Stimulated activated CD4-positive, alpha-beta T cell treated with anti-CD3 and anti-CD28 coated beads, Interleukin-4, amount 100 ng/mL, for 1 hour (primary cell): ENCODE results near the gene NMT1.
A peak's percentile ranks its signal among the peaks of the same experiment; 100 is the strongest.

Source experiments
- DNase-seq: peaks from one replicate; pipeline ENCODE4 v3.0.0-alpha.2; 2020

NMT1 gene

DNA sequence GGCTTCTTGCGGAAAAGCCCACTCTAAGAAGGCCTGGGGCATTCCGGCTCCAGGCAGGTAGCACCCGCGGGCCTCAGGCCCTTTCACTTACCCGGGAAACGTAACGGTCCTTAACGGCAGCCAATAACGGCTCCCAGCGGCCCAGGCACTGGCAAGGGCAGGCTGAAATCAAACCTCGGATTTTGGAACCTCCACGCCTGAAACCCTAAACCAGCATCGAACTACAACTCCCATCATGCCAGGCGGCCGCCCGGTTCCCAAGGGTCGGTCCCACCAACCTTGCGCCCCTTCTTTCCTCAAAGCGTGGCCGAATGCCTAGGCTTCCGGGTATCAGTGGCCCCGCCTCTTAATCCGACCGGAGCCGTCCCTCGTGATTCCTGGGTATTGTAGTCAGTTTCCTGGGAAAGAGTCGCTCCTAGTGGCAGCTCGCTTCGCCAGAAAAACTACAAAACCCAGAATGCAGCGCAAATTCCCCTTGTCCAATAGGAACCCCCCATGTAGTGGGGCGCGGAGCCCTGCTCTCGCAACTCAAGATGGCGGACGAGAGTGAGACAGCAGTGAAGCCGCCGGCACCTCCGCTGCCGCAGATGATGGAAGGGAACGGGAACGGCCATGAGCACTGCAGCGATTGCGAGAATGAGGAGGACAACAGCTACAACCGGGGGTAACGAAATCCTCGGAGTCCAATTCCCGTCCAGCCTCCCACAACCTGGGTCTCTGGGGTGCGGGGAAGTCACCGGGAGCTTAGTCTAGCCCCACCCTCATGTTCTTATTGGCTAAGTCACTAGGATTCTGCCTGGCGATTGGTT lies at the start of gene NMT1:
Gene NMT1, plus strand, starts transcription at position 521 of the 809 bp plus-strand sequence. Its CDS starts 13 bp downstream, at position 534.
- DNase-seq = peak; percentile 93

DNA sequence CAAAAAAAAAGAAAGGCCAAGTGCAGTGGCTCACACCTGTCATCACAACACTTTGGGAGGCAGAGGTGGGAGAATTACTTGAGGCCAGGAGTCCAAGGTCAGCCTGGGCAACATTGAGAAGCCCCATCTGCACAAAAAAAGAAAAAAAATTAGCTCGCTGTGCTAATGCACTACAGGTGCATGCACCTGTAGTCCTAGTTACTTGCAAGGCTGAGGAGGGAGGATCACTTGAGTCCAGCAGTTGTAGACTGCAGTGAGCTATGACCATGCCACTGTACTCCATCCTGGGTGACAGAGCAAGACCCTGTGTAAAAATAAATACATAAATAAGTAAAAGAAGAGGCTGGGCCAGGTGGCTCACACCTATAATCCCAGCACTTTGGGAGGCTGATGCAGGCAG lies 49.4 kb upstream of the NMT1 start:
- no peak for DNase-seq

DNA sequence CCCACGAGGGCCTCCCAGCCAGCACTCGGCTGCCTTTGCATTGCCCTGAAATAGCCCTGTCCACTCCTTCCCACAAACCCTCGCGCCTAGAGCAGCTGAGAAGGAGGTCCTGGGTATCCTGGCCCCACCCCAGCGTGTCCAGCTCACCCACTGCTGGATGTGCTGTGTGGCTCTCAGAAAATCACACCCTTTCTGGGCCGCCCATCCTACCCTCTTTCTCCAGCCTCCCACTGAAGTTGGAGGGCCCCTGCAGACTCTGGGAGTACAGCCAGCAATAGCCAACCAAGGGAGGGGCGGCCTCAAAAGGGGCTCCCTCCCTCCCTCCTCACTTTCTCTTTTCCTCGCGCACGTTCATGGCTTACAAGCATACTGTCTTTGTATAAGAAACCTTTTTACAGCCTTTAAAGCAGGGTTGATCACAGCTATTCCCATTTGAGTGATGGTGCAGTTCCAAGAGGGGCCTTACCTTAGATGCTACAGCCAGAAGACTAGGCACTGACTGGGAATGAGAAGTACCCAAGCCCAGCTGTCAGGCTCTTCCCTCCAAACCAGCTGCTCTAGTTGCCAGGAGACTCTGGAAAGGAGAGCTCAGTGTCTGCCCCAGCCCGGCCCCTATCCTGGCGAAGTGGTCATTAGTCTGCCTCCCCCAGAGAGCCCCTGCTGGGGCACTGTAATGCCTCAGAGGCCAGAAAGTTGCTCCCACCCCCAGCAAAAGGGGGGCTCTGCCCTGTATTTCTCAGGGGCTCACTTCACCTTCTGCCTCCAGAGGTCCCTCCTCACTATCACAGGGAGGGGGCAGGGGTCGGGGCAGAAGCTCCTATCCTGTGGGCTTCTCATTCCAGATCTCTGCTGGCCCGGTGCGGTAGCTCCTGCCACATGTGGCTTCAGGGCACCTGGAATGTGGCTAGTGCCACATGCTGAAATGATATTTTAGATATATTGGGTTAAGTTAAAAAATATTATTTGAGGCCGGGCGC lies 47.8 kb upstream of the NMT1 start:
- no peak for DNase-seq

DNA sequence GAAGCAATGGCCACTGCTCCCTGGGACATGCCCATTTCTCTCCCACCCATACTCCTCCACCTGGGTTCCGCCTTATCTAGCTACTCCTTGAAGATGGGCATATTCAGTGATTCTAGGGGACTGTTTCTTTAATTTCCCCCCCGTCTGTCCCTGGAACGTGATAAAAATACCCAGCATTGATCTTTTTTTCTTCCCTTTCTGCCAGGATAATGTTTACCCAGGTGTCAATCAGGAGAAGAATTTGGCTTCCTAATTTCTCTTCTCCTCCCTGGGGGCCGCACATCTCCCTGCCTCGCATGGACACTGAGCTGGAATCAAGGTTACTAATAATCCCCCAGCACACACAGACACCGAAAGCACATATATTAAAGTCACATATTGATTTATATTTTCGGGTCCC lies 44.9 kb upstream of the NMT1 start:
- DNase-seq = no peak

DNA sequence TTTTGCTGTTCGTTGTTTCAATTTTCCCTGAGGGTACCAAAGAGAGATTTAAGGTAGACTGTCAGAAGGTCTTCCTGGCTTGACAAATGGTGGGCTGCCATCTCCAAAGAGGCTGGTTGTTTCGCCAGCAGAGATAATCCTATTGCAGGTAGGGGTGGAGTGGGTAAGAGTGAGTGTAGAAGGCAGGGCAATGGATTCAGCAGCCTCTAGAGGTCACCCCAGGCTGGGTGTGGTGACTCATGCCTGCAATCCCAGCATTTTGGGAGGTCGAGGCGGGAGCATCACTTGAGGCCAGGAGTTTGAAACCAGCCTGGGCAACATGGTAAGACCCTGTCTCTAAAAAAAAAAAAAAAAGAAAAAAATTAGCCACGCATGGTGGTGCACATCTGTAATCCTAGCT lies 44.3 kb upstream of the NMT1 start:
- DNase-seq = no peak

DNA sequence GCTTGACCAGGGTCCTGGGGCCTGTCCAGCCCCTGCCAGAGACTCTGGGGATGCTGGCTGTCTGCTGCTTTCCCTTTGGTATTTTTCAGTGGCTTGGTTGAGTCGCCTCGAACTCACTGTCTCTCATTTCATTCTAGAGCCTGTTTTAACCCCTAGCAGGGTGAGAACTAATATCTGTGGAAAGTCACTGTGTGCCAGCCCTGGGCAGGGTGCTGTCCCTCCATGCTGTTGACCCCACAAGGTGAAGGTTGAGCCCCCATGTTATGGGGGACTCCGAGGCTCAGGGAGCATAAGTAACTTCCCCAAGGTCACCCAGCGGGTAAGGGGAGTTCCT lies 42.6 kb upstream of the NMT1 start:
- no peak for DNase-seq

DNA sequence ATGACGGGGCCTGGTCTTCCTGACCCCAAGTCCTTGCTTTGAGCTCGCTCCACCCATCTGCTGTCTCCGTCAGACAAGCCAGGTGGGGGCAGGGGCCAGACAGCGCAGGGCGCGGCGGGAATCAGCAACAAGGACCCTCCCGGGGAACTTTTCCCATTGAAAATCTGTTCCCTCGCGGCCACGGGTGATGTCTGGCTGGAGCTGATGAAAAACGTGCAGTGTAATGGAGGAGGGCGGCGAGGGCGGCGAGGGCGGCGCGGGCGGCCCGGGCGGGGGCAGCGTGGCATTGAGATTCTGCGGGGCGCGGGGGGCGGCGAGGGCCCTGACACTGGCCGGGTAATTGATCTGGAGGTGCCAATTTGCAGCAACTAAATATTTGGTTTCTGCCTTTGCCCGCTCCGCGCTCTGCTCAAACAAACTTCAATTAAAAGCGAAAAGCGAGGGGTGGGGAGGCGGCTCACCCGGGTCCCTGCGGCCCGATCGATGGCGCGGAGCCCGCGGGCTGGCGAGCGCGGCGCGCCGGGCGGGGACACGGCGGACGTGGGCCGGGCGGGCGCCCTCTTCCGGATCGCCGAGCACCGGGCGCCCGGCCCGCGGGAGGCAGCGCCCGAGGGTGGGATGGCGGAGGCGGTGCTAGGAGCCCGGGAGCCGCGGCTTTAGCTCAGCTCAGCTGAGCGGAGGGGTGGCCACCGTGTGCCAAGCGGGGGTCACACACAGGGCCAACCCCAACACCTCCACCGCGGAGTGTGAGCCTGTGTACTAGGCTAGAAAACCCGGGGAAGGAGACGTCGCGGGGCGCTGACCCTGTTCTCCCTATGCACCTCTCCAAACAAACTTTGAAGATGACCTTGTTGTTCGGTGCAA lies 42.0 kb upstream of the NMT1 start:
- DNase-seq = peak; percentile 40

DNA sequence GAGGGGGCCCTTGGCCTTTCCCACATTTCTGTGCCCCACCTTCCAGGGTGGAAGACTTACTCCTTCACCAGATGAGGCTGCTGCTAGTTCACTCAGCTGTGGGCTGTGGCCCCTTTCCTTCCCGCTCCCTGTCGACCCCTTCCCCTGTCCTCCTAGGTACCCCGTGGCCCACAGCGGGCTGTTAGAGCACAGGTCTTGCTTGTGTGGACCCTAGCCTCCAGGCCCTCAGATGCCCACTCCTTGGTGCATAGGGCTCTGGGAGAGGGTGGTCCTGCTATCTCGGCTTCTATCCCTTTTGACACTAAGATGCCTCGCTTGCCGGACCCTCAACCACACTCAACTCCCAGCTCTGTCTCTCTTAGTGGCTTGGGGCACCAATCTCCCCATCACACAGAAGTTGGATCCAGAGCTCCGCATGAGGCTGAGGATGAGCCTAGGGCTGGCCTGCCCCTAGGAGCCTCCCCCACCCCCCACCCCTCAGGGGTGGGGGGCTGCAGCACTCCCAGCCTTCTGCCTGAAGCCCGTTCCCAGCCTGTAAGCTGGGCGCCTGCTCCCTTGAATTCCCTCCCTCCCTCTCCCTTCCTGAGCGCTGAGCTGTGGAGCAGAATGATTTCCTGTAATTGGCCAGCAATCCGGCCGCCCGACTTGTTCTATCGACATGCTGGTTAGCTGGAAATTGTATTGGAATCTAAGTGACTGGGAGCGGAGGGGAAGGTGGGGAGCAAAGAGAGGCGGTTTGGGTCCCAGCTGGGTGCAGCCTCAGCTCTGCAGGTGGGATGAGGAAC lies 40.6 kb upstream of the NMT1 start:
- DNase-seq = no peak

DNA sequence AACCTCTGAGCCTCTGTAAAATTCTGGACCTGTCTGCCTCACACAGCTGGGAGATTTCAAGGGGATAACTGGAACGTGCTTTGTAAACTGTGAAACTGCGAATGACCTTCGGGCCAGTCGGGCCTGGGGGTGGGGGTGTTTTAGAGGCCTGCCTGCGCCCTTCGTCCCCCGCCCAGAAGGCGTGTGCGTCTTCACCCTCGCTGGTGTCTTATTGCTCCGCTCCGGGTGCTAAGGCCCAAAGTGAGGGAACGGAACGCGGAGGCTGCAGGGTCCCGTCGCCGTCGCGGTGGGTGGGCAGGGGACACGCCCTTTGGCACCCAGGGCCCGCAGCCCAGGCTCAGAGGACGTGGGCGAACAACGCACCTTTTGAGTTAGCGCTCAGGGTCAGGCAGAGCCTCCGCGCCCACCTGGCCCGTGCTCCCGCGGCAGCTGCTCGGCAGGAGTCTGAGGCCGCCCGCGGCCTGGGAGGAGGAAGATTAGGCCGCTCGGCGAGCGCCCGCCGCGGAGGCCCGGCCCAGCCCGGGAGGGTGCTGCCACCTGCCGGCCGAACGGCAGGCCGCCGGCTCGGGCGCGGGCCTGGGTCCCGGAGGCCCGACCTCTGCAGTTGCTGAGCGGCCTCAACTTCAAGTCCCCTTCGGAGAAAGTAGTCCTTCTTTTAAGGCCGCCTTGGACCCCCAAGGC lies 39.4 kb upstream of the NMT1 start:
- peak; percentile 71 for DNase-seq

DNA sequence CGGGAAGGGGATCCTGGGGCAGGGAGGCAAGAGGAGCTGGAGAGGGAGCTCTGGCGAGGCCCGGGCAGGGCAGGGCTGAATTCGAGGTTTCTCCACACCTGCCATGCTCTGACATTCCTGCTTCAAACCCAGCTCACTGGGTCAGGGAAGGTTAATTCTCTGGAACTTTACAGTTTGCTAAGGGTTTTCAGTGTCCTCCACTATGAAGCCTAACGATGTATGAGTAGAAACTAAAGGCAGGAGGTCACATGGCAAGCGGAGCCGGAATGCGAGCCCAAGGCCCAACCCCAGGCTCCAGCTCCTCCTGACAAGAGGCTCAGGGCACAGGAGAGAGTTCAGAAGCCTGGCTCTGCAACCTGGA lies 38.8 kb upstream of the NMT1 start:
- no peak for DNase-seq

DNA sequence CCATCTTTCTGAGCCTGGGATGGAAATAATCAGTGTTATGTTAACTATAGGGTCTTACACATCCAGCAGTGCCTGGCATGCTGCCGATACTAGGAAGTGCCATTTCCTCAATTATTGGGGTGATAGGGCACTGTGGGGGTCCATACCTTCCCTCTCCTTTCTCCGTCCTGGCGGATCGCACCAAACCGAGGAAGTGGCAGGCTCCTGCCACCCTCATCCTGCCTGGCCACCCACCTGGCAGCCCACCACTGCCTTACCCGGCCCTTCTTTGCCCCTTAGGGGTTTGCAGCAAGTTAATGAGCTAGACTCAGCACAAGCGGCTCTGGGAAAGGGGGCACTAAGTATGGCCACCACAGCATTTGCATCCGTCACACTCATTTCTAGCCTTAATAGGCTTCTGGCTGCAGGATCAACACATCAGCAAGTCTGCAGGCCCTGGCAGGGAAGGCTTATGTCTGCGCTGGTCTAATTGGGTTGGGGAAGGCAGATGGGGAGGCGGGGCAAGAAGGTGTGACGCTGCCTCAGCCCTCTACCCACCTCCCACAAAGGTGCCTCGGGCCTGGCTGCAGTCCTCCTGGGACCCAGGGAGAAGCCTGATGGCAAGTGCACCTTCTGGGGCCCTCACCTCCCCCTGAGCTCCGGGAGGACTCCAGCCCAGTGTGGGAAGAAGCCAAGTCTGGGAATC lies 38.3 kb upstream of the NMT1 start:
- no peak for DNase-seq

DNA sequence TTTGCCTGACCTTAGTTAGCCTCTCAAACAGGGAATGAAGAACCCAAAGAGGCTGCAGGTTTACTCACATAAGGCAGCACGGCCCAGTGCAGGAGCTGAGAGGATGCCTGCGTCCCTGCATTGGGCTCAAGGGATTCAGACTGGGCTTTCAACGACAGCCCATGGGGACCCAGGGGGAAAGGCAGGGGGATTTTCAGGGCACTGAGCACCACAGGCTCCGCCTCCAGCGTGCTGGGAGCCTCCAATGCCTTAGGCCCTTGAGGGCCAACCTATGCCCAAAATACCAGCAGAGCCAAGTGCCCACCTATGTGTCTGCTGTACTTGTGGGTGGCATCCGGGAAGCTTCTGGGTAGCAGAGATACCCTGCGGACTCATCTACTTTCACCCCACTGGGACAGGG lies 32.0 kb upstream of the NMT1 start:
- DNase-seq = no peak

DNA sequence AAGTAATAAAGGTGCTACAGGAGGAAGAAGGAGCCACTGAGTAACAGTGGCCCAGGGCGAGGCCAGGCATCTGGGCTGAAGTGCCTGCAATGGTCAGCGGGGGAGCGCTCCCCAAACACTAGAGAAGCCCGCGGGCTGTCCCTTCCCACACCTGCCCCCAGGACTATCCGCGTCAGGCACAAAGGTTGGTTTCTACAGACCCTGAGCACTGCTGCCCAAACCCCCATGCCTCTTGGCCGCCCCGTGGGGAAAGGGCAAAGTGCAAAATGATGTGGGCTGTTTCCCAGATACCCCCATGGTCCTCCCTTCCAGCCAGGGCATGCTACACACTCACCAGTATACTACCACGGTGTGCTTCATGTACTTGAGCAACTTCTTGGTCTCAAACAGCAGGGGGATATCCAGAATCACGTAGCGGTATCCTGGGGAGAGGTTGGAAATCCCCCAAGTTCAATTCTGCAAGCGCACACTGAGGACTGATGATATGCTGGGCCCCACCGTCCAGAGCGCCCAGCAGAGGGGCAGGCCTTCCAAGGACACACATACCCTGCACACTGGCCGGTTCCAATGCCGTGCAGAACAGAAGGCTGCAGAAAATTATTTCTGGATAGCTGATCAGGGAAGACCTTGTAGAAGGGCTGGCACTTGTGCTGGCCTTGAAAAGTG lies 31.2 kb upstream of the NMT1 start:
- no peak for DNase-seq

DNA sequence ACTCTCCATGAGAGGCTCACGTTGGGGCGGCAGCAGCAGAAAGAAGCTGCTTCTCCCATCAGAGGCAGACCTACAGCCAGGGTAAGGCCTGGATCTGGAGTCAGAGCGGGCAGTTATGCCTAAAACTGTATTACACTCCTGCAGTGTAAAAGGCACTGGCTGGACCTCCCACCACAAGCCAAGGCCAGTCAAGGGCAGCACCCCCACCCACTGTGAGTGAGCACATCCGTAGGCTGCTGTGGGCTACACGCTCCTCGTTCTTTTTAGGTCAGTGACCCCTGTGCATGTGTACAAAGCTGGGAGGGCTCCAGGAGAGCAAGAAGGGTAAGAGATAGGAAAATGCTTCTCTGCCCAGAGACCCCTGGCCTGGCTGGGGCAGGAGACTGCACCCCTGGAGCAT lies 30.4 kb upstream of the NMT1 start:
- DNase-seq = no peak

DNA sequence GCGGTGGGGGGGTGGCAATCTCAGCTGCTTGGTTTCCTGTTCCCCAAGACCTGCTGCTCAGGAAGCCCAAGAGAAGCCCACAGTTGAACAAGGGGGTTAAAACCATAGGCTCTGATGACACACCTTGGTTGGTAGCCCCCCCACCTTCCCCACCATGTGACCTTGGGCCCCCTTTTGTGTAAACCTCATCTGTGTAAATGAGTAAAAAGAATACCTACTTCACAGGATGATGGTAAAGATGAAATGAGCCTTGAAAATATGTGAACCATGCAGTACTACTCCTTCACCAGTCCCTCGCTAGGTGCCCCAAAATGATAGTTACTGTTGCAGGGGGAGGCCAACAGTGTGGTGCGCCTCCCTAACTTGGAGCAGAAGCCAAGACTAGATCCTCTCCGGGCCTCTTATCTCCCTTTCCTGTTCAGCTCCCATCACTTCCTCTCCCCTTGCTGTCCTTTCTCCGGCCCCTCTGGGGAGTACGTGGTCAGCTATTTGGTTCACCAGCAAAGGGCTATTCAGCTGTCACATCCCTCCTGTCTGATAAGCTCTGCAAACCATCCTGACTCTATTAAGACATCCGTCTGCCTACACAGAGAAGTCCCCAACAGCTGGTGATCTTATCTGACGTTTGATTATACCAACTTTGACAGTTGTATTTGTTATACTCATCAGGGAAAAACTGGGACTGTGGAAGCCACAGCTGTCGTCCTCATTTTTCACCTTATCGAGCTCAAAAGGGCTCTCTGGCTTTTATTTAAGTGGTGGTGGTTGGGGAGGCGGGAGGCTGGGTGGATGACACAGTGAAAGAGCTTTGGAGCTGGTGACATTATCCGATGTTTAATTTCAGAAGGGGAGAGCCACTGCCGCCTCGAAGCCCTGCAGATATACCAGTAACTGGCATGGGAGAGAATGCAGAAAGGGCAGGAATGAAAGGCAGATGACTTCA lies 29.6 kb upstream of the NMT1 start:
- DNase-seq = no peak

DNA sequence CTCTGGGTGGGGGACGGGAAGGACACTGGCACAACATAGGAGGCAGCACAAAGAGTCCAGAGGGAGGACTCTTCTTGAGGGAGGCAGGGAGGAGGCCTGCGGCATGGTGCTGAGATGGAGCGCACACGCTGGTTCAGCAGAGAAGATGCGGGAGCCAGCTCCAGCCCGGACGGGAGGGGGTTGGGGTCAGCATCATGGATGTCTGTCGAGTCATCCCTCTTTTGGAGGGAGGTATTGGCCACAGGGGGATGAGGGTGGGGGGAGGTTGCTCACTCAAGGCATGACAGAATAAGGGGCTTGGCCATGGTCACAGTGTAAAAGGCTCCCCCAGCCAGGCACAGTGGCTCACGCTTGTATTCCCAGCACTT lies 29.0 kb upstream of the NMT1 start:
- DNase-seq = no peak

DNA sequence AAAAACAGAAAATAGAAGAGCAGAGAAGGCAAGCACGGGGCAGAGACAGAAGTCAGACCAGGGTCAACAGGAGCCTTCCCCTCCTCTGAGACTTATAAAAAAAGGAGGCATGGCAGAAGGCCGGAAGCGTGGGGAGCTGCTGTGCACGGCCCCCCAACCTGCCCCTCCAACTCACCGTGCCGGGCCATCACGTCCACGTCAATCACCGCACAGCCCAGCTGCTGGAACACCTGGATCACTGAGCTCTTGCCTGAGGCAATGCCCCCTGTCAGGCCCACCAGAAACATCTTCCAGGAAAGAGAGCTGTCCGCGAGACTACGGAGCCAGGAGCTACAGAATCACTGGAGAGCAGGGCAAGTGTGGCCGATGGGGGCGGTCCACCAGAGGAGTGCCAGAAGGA lies 26.5 kb upstream of the NMT1 start:
- DNase-seq = no peak

DNA sequence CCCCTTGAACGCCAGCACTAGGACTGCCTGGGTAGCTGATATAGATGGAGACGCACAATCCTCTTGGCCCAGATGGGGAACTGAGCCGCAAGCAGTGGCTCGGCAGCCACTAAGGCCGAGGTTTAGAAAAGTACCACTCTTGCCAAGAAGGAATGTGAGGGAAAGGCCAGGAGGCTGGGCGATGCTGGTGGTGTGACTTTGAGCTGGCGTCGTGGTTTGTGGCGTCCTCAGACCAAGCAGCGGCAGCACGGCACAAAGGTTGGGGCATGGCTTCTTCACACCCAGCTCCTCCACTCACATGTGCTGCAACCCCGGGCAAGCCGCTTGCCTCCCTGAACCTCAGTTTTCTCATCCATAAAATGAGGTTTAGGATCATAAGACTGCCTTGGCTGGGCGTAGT lies 25.3 kb upstream of the NMT1 start:
- DNase-seq = no peak

DNA sequence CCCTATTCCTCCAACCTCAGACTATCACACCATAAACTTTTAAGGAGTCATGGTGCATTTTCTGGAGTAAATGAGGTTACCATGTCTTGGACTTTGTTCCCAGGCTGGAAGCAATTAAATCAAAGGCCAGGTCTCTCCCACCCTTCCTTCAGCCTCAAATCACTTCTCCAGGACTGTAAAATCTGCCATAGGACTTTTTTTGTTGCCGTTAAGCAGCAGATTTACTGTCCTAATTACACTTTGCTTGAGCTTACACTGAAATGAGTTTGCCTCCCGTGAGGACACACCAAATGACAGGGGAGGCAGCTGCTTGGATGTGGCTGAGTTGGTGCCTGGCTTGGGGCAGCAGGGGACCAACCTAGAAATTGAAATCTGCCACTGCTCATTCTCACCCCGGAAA lies 24.4 kb upstream of the NMT1 start:
- no peak for DNase-seq
